Stimulated activated CD8-positive, alpha-beta memory T cell treated with anti-CD3 and anti-CD28 coated beads, Interleukin-4, amount 100 ng/mL, for 48 hours (primary cell): ENCODE measurements around the gene SHOC1.
"Not testable (repeated sequence)": the region's sequence is repeated elsewhere in the genome, so short reads cannot be mapped to it uniquely, and the experiment has no call there.

Experiments used
- DNase-seq: peaks from one replicate; pipeline ENCODE4 v3.0.0-alpha.2; 2020

Gene SHOC1

DNA sequence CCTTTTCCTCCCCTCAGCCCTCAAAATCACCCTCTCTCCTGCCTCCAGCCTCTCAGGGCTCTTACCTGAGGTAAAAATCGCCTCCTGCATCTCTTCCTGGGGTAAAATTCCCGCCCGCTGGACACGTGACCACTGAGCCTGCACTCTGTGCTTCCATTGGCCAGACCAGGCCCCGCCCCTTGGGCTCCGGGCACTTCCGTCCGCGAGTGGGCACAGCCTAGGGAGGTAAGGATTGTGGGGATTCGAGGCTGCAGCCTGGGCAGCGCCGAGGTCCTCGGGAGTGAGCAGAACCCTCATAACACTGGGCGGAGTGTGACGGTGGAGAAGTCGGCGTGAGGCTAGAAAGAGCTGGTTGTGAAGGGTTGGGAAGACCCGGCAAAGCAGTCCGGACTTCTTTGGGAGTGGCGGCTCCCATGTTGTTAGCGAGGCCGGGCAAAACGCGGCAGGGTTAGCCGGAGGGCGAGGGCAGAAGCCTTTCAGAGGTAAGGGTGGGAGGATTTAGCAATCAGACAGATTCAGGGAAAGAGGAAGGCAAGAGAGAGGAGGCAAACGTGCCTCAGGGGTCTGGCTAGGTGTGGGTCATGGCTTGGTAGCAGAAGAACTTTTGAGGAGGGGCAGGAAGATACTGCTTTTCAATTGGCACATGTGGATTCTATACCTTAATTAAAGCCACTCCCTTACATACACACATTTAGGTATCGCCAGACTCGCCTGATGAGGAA is at the start of gene SHOC1:
TSS of gene SHOC1 (minus strand) at position 103 of the 722 bp plus-strand sequence. CDS start 3,519 bp downstream, outside the sequence.
- no peak for DNase-seq

GRCh38 chr9:111843971-111844370 is 49.2 kb upstream of the SHOC1 start:
- DNase-seq: no peak

GRCh38 chr9:111842313-111842712 is 47.6 kb upstream of the SHOC1 start:
- no peak for DNase-seq

DNA sequence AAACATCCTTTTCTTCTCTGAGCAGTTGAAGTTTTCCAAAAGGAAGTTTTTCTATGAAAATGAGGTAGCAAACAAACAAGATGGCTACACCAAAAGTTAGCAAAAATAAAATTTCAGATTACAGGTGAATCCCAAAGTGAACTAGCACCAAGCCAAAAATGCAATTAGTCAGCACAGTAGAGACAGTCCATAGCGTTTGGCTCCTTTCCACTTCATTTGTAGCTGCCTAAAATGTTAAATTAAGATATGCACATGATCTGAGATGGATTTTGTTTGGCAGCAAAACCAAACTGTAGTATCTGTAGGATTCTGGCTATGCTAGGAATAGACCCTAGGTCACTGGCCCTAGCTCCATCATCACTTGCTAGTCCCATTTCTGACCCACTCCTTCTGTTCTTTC is 45.7 kb upstream of the SHOC1 start:
- no peak for DNase-seq

- no peak for DNase-seq
Observed at GRCh38 chr9:111839987-111840386, 45.2 kb upstream of the SHOC1 start.

- peak; percentile 27 for DNase-seq
Observed at GRCh38 chr9:111839387-111839786, 44.6 kb upstream of the SHOC1 start.

GRCh38 chr9:111838439-111838838 is 43.7 kb upstream of the SHOC1 start:
- no peak for DNase-seq

DNA sequence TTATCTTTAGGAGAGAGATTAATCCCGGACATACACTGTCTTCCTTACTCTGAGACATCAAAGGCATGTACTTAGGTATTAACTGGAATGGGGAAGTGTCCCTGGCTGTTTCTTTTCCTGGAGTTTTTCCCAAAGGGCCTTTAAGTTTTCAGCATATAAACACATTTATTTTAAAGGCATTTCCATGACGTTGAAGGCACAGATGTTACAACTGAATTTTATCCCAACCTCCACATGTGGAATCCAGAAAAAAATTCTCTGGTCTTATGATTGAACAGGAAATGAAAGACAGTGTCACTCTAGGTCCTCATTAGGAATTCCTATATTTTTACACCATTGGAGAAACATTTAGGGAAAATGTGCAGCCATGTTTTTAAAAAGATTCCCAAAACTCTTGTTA is 41.6 kb upstream of the SHOC1 start:
- no peak for DNase-seq

GRCh38 chr9:111833941-111834340 is 39.2 kb upstream of the SHOC1 start:
- no peak for DNase-seq

- DNase-seq: no peak
Observed at GRCh38 chr9:111832449-111832848, 37.7 kb upstream of the SHOC1 start.

DNA sequence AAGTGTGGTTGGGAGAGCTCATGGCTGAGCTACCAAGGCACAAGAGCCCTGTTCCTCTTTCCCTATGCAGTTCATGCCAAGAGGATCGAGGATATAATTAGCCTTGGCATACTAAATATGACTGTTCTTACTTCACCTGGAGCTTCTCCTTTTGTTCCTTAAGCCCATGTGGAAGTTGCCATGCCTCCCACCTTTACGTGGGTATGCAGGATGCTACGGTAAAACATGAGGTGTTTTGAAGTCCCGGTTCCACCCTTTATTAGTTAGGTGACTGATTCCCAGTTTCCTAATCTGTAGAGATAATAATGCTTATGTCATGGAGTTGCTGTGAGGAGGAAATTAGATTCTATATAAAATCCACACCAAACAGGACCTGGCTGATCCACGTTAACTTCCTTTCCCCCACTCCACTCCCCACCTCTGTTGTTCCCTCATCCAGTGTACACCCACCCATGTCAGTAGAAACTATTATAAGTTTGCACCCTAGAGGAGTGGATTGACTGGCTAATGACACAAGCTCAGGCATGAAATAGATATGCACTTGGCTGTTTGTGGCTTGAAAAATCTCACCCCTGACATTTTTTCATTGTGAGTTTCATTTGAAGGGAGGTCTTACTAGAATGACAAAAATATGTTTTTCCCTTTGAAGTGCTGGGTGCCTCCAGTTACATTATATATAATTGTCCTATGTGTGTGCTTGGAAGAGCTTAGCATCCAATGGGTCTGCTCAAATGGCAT is 36.8 kb upstream of the SHOC1 start:
- DNase-seq: no peak

DNA sequence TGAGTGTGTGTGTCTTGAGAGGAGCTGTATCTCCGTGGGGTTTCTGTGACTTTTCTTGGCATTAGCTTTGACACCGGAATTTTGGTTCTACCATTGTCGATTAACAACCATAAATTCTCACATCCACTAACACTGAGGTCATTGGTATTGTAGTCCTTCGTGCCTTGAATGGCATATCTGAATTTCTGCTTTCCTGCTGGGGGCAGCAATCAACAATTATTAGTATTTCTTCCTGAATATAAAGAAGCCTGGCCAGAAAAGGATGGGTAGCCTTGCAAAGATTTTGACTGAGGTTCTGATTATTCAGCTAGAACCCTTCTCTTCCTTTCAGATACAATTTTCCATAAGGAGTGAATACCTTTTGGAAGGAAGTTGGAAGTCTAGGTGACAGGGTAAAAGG is 33.5 kb upstream of the SHOC1 start:
- DNase-seq: no peak

- no peak for DNase-seq
Observed at GRCh38 chr9:111825468-111826145, 30.9 kb upstream of the SHOC1 start.

- no peak for DNase-seq
Observed at GRCh38 chr9:111821006-111821528, 26.3 kb upstream of the SHOC1 start.

DNA sequence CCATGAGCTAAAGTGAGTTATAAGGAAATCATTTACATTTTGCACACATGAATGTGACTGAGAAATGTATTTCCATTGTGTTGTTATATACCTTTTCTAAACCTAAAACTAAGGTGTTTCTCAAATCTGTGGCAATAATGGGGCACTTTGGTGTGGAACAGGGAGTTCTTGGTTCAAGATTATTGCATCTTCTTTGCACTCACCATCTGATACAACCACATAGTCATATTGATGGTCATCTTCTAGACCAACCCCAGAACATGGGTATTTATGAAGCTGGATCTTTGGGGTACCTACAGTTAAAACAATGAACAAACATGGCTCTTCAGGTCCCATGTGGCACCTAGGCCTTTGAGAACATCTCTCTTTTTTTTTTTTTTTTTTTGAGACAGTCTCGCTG is 24.6 kb upstream of the SHOC1 start:
- DNase-seq: no peak

DNA sequence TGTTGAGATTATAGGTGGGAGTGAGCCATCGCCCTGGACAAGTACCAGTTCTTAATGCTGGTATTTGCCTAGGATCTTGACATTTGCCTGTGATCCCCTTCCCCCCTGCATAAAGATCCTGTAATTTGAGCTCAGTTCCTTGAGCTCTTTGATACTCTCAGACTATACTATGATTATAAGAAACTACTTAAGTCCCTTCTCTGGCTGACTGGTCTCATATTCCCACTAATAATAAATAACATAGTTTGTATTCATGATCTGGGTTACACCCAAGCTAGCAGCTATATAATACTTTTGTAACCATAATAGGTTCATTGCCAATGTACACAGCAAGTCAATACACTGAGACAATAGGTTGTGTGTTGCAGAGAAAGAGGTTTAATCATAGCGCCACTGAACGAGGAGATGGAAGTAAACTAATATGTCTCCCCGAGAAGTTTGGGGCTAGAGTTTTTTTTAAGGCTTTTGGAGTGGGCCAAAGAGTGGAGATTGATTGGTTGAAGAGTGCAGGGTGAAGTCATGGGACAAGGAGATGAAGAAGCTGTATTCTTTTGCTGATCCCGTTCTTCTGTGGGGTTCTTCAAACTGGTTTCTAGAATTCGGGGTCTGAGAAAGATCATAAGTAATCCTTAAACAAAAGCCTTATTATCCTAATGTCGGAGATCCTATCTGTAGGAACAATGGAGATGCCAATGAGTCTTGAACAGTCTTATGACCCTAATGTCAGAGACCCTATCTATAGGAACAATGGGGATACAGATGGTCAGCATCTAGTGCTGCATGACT is 20.7 kb upstream of the SHOC1 start:
- no peak for DNase-seq

- DNase-seq: no peak
Observed at GRCh38 chr9:111812337-111812736, 17.6 kb upstream of the SHOC1 start.

DNA sequence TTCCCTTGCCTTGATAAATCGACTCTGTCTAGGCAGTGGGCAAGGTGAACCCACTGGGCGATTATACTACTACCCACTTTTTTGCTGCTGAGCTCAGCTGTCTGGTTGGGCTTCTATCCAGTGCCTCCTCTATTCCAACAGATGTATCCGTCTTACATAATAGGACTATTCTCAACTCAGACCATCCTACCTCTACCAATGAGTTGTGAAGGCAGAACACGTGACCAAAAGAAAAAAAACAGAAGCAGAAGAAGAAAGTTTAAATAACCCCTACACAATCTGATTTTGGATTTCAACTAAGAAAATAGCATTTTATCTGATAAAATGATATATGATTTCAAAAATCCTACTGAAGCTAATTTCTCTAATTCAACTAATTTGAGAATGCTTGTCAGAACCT is 16.2 kb upstream of the SHOC1 start:
- DNase-seq: no peak

- DNase-seq: not testable (repeated sequence)
Observed at GRCh38 chr9:111810415-111810814, 15.7 kb upstream of the SHOC1 start.

- DNase-seq: no peak
Observed at GRCh38 chr9:111807197-111807596, 12.5 kb upstream of the SHOC1 start.

DNA sequence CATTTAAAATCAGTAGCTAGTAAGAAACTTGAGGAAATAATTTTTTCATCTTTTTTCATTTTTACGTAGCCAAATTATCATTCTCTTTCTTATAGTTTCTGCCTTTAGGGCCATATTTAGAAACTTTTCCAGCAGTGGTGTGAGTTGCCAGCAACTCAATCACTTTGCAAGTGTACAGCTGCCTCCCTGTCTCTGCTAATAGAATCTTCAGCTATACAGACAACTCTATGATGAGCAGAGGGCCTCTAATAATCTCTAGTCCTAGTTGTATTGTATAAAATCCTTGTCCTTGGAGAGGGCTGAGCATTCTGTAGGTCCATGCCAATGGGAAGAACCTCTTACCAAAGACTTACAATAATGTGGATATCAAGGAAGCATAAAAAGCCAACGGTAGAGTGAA is 11.5 kb upstream of the SHOC1 start:
- no peak for DNase-seq

- DNase-seq: no peak
Observed at GRCh38 chr9:111805830-111806241, 11.1 kb upstream of the SHOC1 start.

- no peak for DNase-seq
Observed at GRCh38 chr9:111805262-111805661, 10.5 kb upstream of the SHOC1 start.
